Measurements from ENCODE around the gene B3GLCT. TPM values are rescaled to one million over a fixed set of nuclear protein-coding genes. Genes with fewer than 3 reads are reported as not detected.

The B3GLCT gene
- total and polyA plus RNA-seq, 2 experiments from 2014 or later, result 5.7 to 10.8 TPM

Other genes starting within 250 kb of the B3GLCT start
- 74.2 and 80.9 TPM in 2 replicates for gene HSPH1, start 38.1 kb upstream of the B3GLCT start, total RNA-seq
- gene HSPH1, start 38.1 kb upstream of the B3GLCT start, polyA plus RNA-seq, result 50.6 and 64.1 TPM in 2 replicates

Data from hepatocyte (in vitro differentiated cells).